DND-41 (cell line): Measurements from ENCODE around the gene LRRC8A.

Source experiments
- ATAC-seq: fragments of 200-7000 bp; cut with Tn5 transposase; 3 replicates; pipeline ENCODE4 v1.9.1; 2021; ENCODE audit warnings: low read depth; ENCODE audit not compliant: insufficient read depth
- DNase-seq: peaks from one replicate; pipeline ENCODE4 v3.0.0-alpha.2; 2020
- H2AFZ ChIP-seq: 2 replicates; pipeline ENCODE4 v1.6.0; 2012; ENCODE audit warnings: low read depth, low read length
- H3K27ac ChIP-seq: 2 replicates; pipeline ENCODE4 v1.5.1; 2012; ENCODE audit warnings: low read length, inconsistent platforms
- H3K27me3 ChIP-seq: fragments of 200-600 bp; sonication (generic); 2 replicates; pipeline ENCODE4 v1.6.0; 2012; ENCODE audit warnings: low read length, mild to moderate bottlenecking, inconsistent platforms; ENCODE audit not compliant: insufficient read depth, poor library complexity
- H3K36me3 ChIP-seq: 2 replicates; pipeline ENCODE4 v1.5.1; 2012; ENCODE audit warnings: low read length, inconsistent platforms; ENCODE audit not compliant: insufficient read depth
- H3K4me1 ChIP-seq: 2 replicates; pipeline ENCODE4 v1.5.1; 2012; ENCODE audit warnings: mild to moderate bottlenecking, low read length; ENCODE audit not compliant: insufficient read depth
- H3K4me2 ChIP-seq: 2 replicates; pipeline ENCODE4 v1.6.0; 2012; ENCODE audit warnings: mild to moderate bottlenecking, moderate library complexity, low read length, inconsistent platforms; ENCODE audit not compliant: insufficient read depth
- H3K4me3 ChIP-seq, 2 experiments: fragments of 200-600 bp in 1 of 2; shearing (Covaris generic) in 1 of 2; 2 replicates each; pipeline ENCODE4 v1.5.1; 2012 to 2016; ENCODE audit warnings: inconsistent platforms in 2 of 2, low read length in 2 of 2, mild to moderate bottlenecking in 2 of 2, low read depth in 1 of 2, moderate library complexity in 1 of 2
- H3K79me2 ChIP-seq: 2 replicates; pipeline ENCODE4 v1.6.0; 2012; ENCODE audit warnings: low read length, inconsistent platforms; ENCODE audit not compliant: insufficient read depth
- H3K9ac ChIP-seq: 2 replicates; pipeline ENCODE4 v1.6.0; 2012; ENCODE audit warnings: low read depth, mild to moderate bottlenecking, inconsistent platforms, low read length, moderate library complexity
- H3K9me3 ChIP-seq: 2 replicates; pipeline ENCODE4 v1.5.1; 2012; ENCODE audit warnings: low read length, moderate library complexity, mild to moderate bottlenecking, inconsistent platforms; ENCODE audit not compliant: insufficient read depth, severe bottlenecking
- H4K20me1 ChIP-seq: 2 replicates; pipeline ENCODE4 v1.6.0; 2012; ENCODE audit warnings: low read length; ENCODE audit not compliant: insufficient read depth
- CTCF ChIP-seq: IDR thresholded peaks from 2 replicates; pipeline ENCODE4 v1.5.1; 2012; ENCODE audit warnings: borderline replicate concordance, low read length, moderate library complexity, mild to moderate bottlenecking; ENCODE audit not compliant: poor library complexity, severe bottlenecking; ENCODE audit errors: extremely low read depth
- EZH2 ChIP-seq: IDR thresholded peaks from 3 replicates; pipeline ENCODE4 v1.6.1; 2012; ENCODE audit warnings: borderline replicate concordance, low read depth, mild to moderate bottlenecking, moderate library complexity, low read length, inconsistent platforms; ENCODE audit not compliant: severe bottlenecking

The LRRC8A gene

GRCh38 chr9:128912270-128912853 is 30.4 kb downstream of the LRRC8A start:
- no peak overlapping the region for H2AFZ ChIP-seq
- no peak overlapping the region for H3K27ac ChIP-seq
- no peak overlapping the region for H3K4me2 ChIP-seq
- no peaks in the 10 kb centered on the region for H3K4me1 ChIP-seq
- no peak for DNase-seq
- no peaks in the 10 kb centered on the region for H3K27me3 ChIP-seq
- H3K36me3 ChIP-seq = peaks cover 71% of the 10 kb centered on the region
- H4K20me1 ChIP-seq = peaks cover 9% of the 10 kb centered on the region; the same call in 1 of the 2 replicates
- peaks cover 2% of the 10 kb centered on the region; the same call in 1 of the 2 replicates for H3K79me2 ChIP-seq
- H3K9ac ChIP-seq = no peak overlapping the region
- H3K4me3 ChIP-seq = no peak overlapping the region
- no peak for ATAC-seq
- TF ChIP-seq EZH2 (no peak), CTCF (no peak)
- no peaks in the 10 kb centered on the region for H3K9me3 ChIP-seq

DNA sequence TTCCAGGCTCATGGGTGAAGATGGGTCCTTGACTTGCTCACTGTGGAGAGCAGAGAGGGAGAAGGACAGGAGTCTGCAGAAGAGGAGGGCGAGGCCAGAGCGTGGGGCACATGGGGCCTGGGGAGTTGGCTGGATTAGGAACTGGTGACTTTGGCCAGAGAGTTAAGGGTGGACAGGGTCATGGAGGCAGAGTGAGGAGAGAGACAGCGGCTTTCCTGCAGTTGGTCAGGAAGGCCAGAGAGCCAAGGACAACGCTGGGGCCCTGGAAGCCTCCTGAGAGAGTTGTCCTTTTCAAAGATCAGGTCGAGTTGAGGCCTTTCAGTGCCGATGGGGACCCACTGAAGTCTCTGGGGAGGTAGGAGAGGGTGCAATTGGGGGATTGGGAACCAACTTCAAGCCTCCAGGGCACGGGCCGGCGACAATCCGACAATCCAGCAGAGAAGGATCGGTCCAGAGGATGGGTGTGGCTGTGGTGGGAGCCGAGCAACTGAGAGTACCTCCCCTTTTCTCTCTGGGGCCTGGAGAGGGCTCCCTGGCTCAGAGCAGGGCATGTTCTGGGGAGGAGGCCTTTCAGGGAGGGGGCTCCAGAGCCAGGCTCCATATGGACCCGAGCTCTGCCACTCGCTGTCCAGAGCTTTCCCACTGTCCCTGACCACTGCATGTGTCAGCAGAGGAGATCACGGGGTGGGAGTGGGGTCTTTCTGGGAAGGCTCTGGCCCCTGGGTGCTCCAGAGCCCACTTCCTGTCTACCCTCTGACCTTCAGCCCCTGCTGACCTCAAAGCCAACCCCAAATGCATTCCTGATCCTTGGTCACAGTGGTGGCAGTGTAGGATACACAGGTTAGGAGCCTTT is 31.3 kb downstream of the LRRC8A start:
- no peaks in the 10 kb centered on the region for H3K4me1 ChIP-seq
- ATAC-seq (no peak), DNase-seq (no peak)
- peaks cover 71% of the 10 kb centered on the region for H3K36me3 ChIP-seq
- no peaks in the 10 kb centered on the region for H3K27me3 ChIP-seq
- TF ChIP-seq CTCF (no peak), EZH2 (no peak)
- H3K9me3 ChIP-seq = no peaks in the 10 kb centered on the region
- peaks cover 2% of the 10 kb centered on the region; the same call in 1 of the 2 replicates for H3K79me2 ChIP-seq
- no peak overlapping the region for H3K27ac ChIP-seq
- no peak overlapping the region for H2AFZ ChIP-seq
- no peak overlapping the region for H3K9ac ChIP-seq
- H4K20me1 ChIP-seq = peaks cover 9% of the 10 kb centered on the region; the same call in 1 of the 2 replicates
- H3K4me2 ChIP-seq = no peak overlapping the region
- H3K4me3 ChIP-seq = no peak overlapping the region

- H3K36me3 ChIP-seq = peaks cover 61% of the 10 kb centered on the region
- H4K20me1 ChIP-seq = peaks cover 9% of the 10 kb centered on the region; the same call in 1 of the 2 replicates
Observed at GRCh38 chr9:128913995-128914772, 32.3 kb downstream of the LRRC8A start.

More at GRCh38 chr9:128913995-128914772, 32.3 kb downstream of the LRRC8A start:
- TF ChIP-seq EZH2 (no peak), CTCF (no peak)
- Histone ChIP-seq H3K27me3 (no peaks in the 10 kb centered on the region), H2AFZ (no peak overlapping the region), H3K79me2 (peaks cover 2% of the 10 kb centered on the region; the same call in 1 of the 2 replicates), H3K4me2 (no peak overlapping the region), H3K4me1 (no peaks in the 10 kb centered on the region), H3K27ac (no peak overlapping the region), H3K9me3 (no peaks in the 10 kb centered on the region), H3K9ac (no peak overlapping the region), H3K4me3 (no peak overlapping the region)
- no peak for ATAC-seq
- DNase-seq = no peak
